GM12865 (cell line): ENCODE data around the gene RHOC.

Experiments
- DNase-seq: peaks from one replicate; pipeline ENCODE4 v3.0.0; 2010; ENCODE audit warnings: low read depth
- H3K4me3 ChIP-seq: 2 replicates; pipeline ENCODE4 v1.5.1; 2011; ENCODE audit warnings: mild to moderate bottlenecking, low read depth, low read length, control low read depth
- TF ChIP-seq, protein P1 (sequence below): IDR thresholded peaks from 2 replicates; pipeline ENCODE4 v1.5.1; 2011; ENCODE audit warnings: low read length, control low read depth, low read depth, inconsistent platforms; ENCODE audit not compliant: insufficient read depth; ENCODE audit errors: missing control alignments

RHOC gene

DNA sequence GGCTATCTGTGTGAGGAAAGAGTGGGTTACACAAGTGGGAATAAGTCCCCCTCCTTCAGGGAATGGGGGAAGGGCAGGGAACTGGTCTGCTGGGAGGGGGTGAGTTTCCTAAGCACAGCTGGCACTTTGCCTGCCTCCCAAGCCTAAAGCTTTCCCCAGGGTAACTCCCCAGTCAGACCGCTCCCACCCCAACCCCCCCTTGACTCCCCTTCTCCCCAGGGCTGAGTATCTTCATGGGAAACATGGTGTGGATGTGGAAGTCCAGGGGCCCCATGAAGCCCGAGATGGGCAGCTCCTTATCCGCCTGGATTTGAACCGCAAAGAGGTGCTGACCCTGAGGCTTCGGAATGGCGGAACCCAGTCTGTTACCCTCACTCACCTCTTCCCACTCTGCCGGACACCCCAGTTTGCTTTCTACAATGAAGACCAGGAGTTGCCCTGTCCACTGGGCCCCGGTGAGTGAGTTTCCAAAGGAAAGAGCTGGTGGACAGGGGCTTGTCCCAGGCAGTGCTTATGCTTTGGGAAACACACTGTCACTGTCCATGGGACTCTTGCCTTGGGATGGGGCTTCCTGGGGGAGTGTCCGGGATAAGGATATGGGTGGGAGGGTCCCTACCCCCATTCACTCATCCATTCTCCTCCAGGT lies 17.6 kb downstream of the RHOC start:
- TF ChIP-seq, protein P1, sequence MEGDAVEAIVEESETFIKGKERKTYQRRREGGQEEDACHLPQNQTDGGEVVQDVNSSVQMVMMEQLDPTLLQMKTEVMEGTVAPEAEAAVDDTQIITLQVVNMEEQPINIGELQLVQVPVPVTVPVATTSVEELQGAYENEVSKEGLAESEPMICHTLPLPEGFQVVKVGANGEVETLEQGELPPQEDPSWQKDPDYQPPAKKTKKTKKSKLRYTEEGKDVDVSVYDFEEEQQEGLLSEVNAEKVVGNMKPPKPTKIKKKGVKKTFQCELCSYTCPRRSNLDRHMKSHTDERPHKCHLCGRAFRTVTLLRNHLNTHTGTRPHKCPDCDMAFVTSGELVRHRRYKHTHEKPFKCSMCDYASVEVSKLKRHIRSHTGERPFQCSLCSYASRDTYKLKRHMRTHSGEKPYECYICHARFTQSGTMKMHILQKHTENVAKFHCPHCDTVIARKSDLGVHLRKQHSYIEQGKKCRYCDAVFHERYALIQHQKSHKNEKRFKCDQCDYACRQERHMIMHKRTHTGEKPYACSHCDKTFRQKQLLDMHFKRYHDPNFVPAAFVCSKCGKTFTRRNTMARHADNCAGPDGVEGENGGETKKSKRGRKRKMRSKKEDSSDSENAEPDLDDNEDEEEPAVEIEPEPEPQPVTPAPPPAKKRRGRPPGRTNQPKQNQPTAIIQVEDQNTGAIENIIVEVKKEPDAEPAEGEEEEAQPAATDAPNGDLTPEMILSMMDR, result no peak
- no peak for DNase-seq
- H3K4me3 ChIP-seq, result no peak overlapping the region

DNA sequence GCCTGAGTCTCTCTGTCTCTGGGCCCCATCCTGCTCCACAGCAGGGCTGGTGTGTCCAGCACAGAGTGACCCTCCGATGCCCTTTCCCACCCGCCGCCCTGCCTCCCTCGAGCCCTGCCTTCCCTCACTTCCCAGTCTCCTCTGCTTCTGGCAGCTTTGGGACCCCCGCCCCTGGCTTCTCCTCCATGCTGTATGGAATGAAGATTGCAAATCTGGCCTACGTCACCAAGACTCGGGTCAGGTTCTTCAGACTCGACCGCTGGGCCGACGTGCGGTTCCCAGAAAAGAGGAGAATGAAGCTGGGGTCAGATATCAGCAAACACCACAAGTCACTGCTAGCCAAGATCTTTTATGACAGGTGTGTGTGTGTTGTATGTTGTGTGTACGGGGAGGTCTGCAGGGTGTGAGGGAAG lies 18.1 kb downstream of the RHOC start:
- H3K4me3 ChIP-seq, result no peak overlapping the region
- no peak for DNase-seq
- TF ChIP-seq, protein P1, result no peak

DNA sequence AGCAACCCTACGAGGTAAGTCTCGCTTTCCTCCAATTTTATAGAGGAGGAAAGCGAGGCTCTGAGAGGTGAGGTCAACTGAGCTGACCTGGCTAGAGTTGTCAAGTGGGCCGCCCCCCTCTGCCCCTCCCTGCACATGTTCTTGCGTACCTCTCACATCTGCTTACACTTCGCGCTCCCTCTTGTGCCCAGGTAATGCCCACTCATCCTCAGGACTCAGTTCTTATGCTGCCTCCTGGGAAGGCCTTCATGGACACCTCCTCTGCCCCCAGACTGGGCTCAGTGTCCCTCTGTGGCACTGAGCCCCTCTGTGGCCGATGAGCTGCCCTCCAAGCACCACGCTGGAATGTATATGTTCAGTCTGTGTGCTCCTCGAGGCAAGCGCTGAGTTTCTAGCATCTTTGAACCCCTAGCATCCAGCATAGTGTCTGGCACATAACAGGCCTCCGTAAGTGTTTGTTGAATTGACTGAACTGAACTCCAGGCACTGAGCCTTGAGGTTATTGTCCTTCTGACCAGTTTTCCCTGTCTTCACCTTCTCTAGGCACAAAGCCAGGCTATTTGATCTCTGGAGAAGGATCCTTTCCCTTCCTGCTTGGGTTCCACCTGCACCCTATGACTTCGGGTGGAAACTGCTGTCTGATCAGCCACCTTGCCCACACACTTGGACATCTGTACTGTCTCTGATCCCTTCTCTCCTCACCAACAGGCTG lies 19.0 kb downstream of the RHOC start:
- TF ChIP-seq, protein P1, result no peak
- no peak for DNase-seq
- no peak overlapping the region for H3K4me3 ChIP-seq

DNA sequence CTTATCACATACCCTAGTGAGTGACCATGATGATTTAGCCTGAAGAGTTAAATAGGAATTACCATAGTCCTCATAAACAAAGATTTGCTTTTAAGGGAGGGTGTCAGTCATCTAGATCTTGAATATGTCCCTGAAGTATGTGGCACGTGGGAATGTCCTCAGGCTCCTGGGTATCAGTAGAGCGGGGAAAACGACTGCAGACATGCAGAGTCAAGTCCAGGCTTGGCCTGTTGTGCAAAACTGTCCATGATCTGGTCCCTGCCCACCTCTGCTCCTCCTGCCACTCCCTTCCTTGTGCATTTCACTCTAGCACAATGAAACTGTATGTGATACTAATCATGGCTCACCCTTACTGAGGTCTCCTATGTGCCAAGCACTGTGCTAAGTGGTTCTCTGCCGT lies 19.6 kb downstream of the RHOC start:
- no peak for DNase-seq
- TF ChIP-seq, protein P1, result no peak
- H3K4me3 ChIP-seq, result no peak overlapping the region

DNA sequence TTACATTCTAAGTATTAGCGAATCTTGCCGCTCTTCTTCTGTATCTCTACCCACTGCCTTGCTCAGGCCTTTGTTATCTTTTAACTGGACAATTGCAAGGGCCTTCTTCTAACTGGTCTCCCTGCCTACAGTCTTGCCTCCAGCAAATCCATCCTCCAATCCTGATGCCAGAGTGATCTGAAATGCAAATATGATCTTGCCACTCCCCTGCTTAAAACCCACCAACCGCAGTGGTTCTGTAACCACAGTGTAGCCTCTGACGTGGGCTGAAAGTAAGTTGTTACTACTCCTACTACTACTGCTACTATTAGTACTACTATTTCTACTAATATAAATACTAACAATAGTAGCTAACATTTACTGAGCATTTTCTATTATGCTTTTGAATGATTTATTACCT lies 20.1 kb downstream of the RHOC start:
- no peak overlapping the region for H3K4me3 ChIP-seq
- no peak for DNase-seq
- TF ChIP-seq, protein P1, result no peak

DNA sequence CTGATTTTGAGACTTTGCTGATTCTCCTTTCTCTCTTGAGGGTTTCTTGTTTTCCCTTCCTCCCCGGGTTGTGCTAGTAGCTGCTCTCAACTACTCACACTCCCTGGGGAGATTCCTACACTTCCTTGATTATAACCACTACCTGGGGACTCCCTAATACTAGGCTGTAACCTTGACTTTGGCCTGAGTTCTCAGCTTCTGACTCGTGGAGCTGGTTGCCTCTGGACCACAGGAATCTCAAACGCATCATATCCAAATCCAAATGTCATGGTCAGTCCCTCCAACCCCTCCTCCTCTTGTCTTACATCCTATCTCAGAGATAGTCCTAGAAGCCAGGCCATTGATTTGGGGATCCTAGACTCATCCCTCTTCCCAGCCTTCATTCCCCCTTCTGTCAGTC lies 20.5 kb downstream of the RHOC start:
- H3K4me3 ChIP-seq, result no peak overlapping the region
- TF ChIP-seq, protein P1, result no peak
- DNase-seq, result no peak

DNA sequence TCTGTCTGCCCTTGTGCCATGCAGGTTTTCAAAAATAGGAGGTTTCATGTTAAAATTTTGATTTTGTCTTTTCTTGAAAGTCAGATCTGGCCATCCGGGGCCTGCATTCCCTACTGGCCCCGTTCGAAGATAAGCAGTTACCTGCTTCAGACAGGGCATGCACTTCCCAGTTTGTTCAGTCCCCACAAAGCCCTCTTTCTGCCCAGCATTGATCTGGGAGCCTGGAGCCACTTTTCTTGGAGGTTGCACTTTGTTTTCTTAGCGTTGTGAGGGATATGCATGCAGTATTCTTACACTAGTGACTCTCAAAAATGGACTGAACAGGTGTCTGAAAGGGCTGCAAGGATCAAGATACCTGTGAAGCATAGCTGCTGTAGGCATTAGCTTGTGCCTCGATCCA lies 21.0 kb downstream of the RHOC start:
- DNase-seq, result no peak
- no peak overlapping the region for H3K4me3 ChIP-seq
- TF ChIP-seq, protein P1, result no peak
